ENCODE results near the gene ZNF485. TPM values are rescaled to one million over a fixed set of nuclear protein-coding genes. Genes with fewer than 3 reads are reported as not detected.
"Not testable (repeated sequence)": the region's sequence is repeated elsewhere in the genome, so short reads cannot be mapped to it uniquely, and the experiment has no call there.

Gene ZNF485
- total and polyA plus RNA-seq, 11 donors: 0.40 to 2.6 (median 1.7) TPM

GRCh38 chr10:43598446-43598845, 7.8 kb upstream of the ZNF485 start:
- no peaks in the 10 kb centered on the region for H3K27me3 ChIP-seq
- no peaks in the 10 kb centered on the region for H3K9me3 ChIP-seq
- H3K4me3 ChIP-seq: no peak overlapping the region
- 25 to 40% (median 33%) methylated on average over 2 of the region's 2 CpGs for WGBS, 4 donors
- intact Hi-C loops (cut with DNase I): no loop called here
- DNase-seq (peak in 4 of 5 donors; percentile 46 to 75 (median 58)), ATAC-seq (peak in 3 of 4 donors; percentile 41 to 69 (median 54))
- H3K4me1 ChIP-seq: peaks cover 0 to 26% (median 15%) of the 10 kb centered on the region in 12 donors
- no peak for TF ChIP-seq POLR2A (IDR thresholded peaks at IDR 0.05)
- TF ChIP-seq CTCF (IDR thresholded peaks at IDR 0.05): no peak
- no peak overlapping the region for H3K27ac ChIP-seq
- H3K36me3 ChIP-seq: no peaks in the 10 kb centered on the region

- DNase-seq (no peak), ATAC-seq (no peak)
- H3K4me1 ChIP-seq: peaks cover 0 to 26% (median 15%) of the 10 kb centered on the region in 12 donors
- H3K36me3 ChIP-seq: no peaks in the 10 kb centered on the region
- H3K4me3 ChIP-seq: no peak overlapping the region
- intact Hi-C loops (cut with DNase I): no loop called here
- no peaks in the 10 kb centered on the region for H3K9me3 ChIP-seq
- H3K27ac ChIP-seq: no peak overlapping the region
- no peaks in the 10 kb centered on the region for H3K27me3 ChIP-seq
- 62 to 81% (median 66%) methylated on average over 2 of the region's 2 CpGs for WGBS, 4 donors
- TF ChIP-seq POLR2A (IDR thresholded peaks at IDR 0.05) (no peak), CTCF (IDR thresholded peaks at IDR 0.05) (no peak)
These were observed 6.9 kb upstream of the ZNF485 start for GRCh38 chr10:43599333-43599732.

- H3K36me3 ChIP-seq; ATAC-seq; intact Hi-C loops (cut with DNase I); H3K4me3 ChIP-seq; H3K27ac ChIP-seq; H3K9me3 ChIP-seq; H3K27me3 ChIP-seq; DNase-seq: not testable (repeated sequence)
- WGBS, 4 donors: 88 to 97% (median 91%) methylated on average over 6 of the region's 6 CpGs
- H3K4me1 ChIP-seq: peaks cover 0 to 11% (median 2%) of the 10 kb centered on the region in 12 donors
These were observed 4.7 kb upstream of the ZNF485 start for GRCh38 chr10:43601576-43601975.

- Histone ChIP-seq H3K27ac (peak overlapping the region in 3 of 12 donors; percentile 46 to 79 (median 65)), H3K4me3 (peak overlapping the region in 11 of 12 donors; percentile 66 to 97 (median 80)), H3K36me3 (peaks cover 0 to 9% (median 4%) of the 10 kb centered on the region in 9 donors), H3K4me1 (peaks cover 0 to 14% (median 7%) of the 10 kb centered on the region in 12 donors), H3K27me3 (no peaks in the 10 kb centered on the region), H3K9me3 (no peaks in the 10 kb centered on the region)
- peak in 3 of 4 donors; percentile 40 to 47 (median 44) for ATAC-seq
- DNase-seq: no peak
- 46 to 52% (median 48%) methylated on average over 12 of the region's 12 CpGs for WGBS, 4 donors
- intact Hi-C loops (cut with DNase I): no loop called here
- TF ChIP-seq POLR2A (IDR thresholded peaks at IDR 0.05) (no peak), CTCF (IDR thresholded peaks at IDR 0.05) (no peak)
These were observed 352 bp upstream of the ZNF485 start for GRCh38 chr10:43605850-43606322.

GRCh38 chr10:43607199-43607573, 948 bp downstream of the ZNF485 start:
- DNase-seq (no peak), ATAC-seq (no peak)
- WGBS, 4 donors: 82 to 91% (median 89%) methylated on average over 10 of the region's 10 CpGs
- H3K4me1 ChIP-seq: peaks cover 0 to 14% (median 7%) of the 10 kb centered on the region in 12 donors
- no peaks in the 10 kb centered on the region for H3K27me3 ChIP-seq
- intact Hi-C loops (cut with DNase I): no loop called here
- peak overlapping the region in 9 of 12 donors; percentile 66 to 97 (median 86) for H3K4me3 ChIP-seq
- no peaks in the 10 kb centered on the region for H3K9me3 ChIP-seq
- peaks cover 0 to 14% (median 6%) of the 10 kb centered on the region in 9 donors for H3K36me3 ChIP-seq
- H3K27ac ChIP-seq: peak overlapping the region in 2 of 12 donors; percentile 55 to 69
- TF ChIP-seq POLR2A (IDR thresholded peaks at IDR 0.05) (no peak), CTCF (IDR thresholded peaks at IDR 0.05) (no peak)
